Esophagus mucosa (tissue), 1 donor: ENCODE measurements around the gene TBX5. TPM values are rescaled to one million over a fixed set of nuclear protein-coding genes. Genes with fewer than 3 reads are reported as not detected.

Experiments used
- ATAC-seq: fragments of 200-7000 bp; cut with Tn5 transposase; one replicate; pipeline ENCODE4 v1.9.1; 2020
- total RNA-seq: library from RNA; stranded (reverse); gene quantifications from one replicate; pipeline ENCODE4 v1.2.4, GENCODE V29; 2023
- donor health status: DM: yes; HTN: yes; CAD: no.

The TBX5 gene
- total RNA-seq, 1 donor from 2014 or later = 0.48 TPM

DNA sequence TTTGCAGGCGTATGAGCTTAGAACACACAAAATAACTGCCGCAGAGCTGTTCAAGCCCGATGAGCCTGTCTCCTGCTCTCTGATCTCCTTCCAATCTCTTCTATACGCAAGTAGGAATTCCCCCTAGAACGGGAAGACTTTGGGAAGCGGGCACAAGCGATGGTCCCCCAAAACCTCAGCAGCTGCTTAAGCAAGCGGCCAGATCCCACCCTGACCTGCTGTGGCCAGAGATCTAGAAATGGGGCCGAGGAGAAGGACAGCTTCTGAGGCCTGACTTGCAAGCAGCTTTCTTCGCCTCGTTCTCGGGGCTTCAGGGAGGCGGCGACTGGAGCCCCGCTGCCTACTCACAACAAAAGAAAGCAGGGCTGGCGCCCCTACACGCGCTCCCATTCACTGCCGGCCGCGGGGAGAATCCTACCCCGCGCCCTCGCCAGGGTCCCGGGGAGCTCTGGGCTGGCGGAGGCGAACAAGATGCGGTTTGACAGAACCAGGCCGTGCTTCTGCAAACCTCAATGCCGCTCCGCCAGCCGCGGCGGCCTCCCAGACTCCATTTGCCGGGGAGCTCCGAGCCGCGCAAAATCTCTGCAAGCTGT is 922 bp downstream of the TBX5 start:
- ATAC-seq = no peak

DNA sequence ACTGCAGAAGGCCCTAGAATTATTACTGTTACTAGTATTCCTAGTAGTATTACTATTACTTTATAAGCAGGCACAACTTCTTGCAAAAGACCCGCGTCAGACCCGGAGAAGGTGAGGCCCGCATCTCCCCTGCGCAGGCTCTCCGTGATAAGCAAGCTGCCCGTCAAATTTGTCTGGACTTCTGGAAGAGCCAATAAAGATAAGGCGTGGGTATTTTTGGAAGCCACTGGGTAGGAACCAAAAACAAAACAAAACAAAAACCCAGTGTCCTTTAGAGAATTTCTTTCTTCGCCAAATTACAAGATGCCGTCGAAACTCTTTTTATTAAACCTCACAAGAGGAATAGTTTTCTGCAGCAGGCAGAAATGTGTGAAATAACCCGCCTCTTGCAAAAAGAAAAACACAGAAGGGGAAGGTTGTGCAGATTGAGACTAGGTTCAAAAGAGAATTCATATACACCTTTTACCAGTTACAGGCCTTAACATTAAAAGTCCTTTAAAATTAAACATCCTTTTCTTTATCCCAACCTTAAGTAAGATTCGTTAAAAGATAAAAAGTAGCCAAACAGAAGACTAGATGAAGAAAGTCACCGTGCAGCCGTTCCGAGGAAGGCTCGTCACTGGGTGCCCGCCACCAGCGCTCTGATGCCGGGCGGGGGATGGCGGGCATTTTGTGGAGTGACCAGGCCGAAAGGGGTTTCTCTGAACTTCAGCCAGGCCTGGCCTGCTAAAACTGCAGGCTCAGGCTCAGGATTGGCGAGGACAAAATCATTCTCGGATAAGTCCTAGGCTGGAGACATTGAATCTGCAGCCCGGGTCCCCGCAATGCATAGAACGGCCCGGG is 1.6 kb downstream of the TBX5 start:
- no peak for ATAC-seq

DNA sequence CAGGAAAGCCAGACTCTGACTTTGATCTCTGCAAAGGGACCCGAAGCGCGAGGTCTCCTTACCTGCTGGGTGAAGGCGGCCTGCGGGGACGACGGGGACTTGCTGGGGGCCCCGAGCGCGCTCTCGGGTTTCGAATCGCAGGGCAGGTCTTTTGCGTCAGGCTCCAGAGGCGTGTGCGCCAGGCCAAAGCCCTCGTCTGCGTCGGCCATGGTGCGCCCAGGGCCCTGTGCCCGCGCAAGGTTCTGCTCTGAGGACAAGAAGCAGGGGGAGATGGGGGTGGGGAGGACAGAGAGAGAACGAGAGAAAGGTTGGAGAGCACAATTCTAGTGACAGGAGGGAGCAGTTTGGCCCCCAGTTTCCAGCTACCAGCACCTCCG is 2.3 kb downstream of the TBX5 start:
- ATAC-seq = no peak

DNA sequence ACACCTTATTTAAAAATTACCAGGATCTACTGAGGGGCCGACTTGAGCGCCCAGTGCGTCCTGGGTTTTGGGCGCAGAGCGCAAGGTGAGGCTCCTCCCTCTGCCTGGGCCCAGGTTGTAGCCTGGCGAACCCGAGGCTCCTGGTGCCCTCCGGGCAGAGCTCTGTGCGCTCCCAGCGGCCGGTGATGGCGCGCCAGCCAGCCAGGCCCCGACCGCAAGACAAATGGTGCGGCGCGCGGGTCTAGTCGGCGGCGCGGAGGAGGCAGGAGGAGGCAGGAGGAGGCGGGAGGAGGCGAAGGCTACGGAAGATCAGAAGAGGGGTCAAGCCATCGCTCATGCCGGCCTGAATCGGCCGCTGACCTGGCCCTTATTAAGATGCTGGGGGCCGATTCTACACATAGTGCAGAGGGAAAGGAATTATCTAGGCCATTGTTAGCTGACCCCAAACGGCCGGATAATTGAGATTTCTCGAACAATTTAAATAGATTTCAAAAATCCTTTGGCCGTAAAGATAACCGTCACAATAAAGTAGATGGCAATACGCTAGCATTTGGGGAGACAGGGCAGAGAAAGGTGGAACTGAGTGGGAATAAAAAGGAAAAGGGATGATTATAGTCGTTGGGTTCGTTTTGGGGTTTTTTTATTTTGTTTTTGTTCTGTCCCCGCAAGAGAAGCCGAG is 2.8 kb downstream of the TBX5 start:
- ATAC-seq = no peak

DNA sequence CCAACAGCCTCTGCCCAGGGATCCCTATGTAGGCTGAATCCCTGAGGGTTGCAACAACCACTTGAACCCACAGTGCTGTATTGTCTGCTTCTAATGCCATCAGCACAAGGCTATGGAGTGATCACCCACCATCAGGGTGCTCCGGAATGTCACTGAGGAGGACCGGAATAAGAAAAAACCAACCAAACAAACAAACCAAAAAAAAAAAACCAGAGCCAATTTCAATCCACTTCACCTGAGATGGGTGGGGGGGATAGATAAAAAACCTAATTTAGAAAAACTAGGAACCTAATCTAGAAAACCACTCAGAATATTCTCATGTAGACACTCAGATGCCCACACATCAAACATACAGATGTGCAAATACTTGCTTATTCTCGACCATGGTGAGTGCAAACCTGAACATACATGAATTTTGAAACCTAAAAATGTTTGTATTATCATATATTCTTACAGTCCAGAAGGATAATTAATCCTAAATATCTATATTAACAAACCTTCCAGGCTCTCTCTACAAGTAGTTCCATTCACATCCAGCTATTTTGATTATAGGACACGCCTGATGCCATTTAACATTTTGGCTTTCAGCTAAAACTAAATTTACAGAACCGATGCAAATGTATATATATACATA is 3.7 kb downstream of the TBX5 start:
- no peak for ATAC-seq

DNA sequence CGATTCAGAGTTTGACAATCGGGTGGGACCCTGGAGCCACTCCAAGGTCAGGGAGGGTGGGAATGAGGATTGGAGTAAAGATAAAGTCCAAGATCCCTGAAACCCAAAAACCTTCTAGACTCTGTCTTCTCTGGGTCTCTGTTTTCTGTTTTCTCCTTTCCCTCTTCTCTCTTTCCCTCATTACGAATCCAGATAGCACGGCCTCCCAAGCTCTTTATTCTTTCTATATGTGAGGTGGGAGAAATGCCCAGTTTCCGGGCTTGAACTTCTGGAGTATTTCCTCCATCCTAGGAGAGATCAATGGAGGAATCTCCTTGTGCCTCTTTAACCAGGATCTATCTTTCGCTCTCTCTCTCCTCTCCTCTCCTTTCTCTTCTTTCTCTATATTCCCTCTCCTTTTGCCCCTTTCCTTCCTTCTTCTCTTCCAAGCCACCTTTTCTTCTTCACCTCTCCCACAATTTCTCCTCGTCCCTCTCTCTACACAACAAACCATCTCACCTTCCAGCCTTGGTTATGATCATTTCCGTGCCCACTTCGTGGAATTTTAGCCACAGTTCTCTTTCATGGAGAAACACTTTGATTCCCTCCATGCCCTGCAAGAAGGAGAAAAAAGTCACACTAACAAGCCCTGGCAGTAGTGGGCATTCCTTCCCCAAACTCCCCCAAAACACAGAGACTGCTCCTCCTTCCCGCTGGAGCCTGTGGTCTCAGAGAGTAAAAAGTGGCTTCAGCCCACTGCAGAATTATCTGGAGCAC is 4.4 kb downstream of the TBX5 start:
- no peak for ATAC-seq

DNA sequence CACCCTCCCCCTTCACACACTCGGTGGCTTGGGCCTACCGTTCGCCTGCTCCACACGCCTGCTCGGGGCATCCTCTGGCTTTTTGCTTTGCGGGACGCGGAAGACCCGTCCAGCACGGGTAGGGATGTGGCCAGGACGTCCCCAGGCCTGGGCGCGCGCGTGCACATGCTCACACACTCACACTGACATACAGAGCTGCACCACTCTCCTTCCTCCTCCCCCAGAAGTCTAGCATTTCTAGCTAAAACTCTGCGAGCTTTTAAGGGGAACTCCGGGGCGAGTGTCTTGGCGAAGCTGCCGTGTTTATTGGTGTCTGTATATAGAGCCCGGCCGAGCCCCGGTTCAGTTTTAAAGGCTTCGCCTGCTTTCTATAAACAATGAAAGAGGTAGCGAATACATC is 5.0 kb downstream of the TBX5 start:
- ATAC-seq = no peak

DNA sequence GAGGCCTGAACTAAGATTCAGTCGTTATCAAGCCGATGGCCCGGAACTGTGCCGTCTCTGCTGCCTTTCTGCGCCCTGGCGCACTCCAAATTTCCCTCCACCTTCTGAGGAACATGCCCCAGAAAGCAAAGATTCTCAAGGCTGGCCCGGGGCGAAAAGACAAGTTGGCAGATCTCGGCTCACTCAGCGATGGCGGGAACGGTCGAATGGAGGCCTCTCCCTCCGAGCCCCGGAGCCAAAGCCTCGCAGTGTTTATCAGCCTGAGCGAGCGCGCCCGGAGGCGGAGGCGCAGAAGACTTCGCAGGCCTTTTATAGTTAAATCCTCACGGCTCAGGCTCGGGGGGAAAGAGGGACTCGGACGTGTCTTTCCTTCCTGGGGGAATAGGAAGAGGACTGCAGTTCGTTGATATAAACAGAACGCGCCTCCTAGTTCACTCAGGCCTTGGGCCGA is 5.6 kb downstream of the TBX5 start:
- no peak for ATAC-seq

DNA sequence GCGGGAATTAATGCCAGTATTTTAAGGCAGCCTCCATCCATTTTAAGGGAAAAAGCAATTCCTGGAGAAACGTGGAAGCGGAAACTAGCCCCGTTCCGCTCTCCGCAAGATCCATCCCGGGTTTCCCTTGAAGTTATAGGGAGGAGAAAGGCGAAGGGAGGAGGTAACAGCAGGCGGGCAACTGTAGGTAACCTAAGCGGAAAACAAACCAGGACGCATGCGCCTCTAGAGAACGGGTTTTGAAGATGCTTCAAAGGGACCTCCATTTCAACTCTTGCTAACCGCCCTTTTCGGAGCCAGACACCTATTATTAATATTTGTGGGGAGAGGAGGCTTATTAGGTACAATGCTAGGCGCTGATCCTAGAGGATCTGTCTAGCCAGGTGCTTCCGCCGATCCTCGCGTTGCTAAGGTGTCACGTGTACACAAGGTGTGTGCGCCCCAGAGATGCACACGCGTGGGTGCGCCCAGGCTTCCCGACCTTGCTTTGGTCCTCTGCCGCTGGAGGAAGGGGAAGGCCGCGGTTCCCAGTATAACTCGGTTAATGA is 6.2 kb downstream of the TBX5 start:
- no peak for ATAC-seq

DNA sequence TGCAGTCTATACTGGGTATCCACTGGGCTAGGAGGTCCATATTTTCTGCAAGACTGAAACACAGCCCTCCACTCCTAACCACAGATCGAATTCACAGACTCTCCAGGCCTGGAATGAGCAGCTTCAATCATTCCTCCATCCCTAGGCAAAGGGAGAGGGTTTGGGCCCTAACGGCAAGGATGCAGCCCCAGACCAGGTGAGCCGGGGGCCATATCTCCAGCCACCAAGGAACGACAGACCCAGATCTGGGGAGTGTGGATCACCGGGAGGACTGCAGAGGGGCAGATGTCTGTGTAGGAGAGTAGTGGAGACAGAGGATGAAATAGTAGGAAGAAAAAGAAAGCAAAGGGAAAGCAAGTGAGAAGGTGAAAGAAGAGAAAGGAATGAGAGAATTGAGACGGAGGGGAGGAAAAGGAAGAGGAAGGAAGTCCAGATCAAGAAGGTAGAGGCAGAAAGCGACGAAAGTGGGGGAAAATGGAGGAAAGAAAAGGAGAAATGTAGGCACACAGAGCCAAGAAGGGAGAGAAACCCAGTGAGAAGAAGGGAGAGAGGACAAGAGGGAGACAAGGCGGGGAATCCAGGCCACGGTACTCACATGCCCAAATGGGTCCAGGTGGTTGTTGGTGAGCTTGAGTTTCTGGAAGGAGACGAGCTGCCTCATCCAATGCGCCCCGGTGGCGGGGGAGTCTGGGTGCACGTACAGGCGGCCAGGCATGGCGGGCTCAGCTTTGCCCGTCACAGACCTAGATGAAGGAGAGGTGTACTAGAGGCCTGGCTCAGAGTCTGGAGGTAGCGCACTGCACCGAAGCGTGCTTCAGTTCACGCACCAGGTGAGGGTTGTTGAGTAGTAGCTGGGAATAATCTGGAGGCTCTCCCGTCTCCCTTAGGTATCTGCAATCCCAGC is 7.7 kb downstream of the TBX5 start:
- no peak for ATAC-seq

DNA sequence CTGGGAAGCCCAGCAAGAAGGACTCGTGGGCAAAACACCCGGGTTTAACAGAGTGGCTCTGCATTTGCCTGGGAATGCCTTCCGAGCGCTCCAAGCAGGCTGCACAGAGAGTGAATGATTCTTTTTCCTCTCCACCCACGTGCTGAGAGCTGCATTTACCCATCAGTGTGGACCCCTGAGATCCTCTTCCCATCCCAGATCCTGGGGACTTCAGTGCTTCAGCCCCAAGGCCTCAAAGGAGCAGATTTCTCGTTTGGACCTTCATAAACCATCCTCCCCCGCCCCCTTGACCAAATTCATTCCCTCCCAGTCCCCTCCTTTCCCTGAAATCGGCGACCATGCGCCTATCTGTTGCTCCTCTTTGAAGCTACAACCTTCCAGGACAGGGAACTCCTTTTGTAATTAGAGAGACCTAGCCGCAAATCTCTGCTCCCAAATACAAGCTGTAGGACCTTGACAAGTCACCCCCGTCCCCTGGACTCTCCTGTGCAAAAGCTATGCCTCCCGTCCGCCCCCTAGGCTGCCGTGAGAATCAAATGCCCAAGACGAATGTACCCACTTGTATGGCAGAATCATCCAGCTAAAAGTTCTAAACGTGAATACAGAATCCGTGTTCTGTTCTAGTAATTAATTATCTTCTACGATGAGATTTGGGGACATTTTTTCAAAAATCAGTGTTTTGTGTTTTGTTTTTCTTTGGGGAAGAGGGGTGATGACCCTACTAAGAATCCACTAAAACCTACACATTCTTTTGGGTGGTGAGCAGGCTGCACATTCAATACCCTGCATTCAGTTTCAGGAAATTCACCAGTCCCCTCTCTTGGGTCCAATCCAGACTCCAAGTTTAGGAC is 8.8 kb downstream of the TBX5 start:
- no peak for ATAC-seq

DNA sequence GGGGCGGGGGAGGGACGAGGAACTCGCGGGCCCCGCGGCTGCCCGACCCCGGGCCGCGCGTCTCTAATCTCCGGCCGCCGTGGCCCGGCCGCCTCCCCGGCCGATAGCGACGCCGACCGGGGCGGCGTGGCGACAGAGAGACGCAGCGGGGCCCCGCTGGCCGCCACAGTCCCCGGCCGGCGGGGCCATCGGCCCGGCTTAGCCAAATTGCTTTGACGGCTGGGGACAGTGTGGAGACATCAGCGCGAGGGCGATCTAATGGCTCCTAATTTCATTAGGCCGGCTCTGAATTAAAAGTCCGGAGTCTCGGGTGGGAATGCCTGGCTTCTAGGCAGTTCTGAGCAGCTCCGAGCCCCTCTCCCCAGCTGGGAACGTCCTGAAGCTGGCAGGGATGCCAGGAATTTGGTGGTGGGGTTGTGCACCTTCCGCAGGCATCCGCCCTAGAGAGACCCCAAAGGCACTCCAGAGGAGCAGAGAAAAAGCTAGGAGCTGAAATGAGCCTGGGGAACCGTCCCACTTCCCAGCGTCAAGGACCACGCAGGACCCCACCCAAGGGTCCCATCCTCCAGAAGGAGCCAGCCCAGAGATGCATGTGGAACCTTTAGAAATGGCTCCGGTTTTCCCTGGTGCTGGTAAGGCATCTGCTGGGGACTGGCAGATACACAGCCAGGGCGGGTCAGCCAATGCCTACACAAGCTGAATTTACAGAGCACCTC is 9.6 kb downstream of the TBX5 start:
- ATAC-seq = no peak

DNA sequence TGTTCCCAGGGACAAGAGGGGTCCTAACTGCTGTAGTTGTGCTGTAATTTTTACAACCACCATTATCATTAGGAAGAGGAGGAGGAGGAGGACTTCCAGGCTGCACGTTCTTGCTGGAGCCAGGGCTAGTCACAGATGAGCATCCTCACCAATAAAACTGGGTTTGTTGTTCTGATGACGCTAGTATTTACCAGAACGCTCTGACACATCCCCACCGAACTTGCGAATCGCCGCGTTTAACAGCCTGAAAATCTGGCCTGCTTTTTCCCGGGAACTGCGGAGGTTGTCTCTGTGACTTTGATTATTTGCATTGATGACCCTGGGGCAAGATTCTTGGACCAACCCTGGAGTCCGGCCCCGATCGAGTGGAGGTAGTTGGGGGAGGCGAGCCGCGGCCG is 10.2 kb downstream of the TBX5 start:
- no peak for ATAC-seq

DNA sequence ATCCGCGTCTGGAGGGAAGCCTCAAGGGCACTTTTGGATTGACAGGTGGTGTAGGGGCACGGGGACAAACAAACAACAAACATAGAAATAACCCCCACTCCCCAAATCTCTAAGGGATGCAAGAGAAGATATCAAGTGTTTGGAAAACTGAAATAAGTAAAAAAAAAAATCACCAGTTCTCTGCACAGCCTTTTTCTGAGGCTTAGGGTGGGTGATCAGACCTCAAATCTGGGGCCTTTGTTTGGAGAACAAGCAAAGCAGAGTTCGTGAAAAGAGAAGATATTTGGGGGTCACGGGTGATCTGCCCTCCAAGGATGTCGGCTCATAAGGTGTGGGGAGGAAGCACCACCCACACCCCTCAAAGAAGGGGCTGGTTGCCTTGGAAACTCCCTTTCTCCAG is 10.7 kb downstream of the TBX5 start:
- ATAC-seq = no peak

DNA sequence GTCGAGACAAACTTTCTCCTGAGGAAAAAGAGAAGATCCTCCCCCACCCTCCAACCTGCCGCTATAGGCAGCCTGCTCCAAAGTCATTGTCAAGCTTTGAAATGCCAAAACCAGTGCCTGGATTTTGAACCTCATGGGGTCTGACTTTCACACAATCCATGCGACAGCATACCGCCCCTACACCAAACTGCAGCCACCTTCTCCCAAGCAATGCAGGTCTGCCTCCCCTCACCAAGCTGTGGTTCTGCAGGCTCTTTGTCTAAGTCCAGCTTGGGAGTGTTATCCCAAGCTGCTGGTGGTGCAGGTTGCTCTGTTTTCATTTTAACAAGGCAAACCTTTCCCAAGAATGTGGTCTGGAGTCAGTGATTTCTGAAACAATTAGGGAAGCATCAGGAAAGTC is 12.4 kb downstream of the TBX5 start:
- no peak for ATAC-seq

DNA sequence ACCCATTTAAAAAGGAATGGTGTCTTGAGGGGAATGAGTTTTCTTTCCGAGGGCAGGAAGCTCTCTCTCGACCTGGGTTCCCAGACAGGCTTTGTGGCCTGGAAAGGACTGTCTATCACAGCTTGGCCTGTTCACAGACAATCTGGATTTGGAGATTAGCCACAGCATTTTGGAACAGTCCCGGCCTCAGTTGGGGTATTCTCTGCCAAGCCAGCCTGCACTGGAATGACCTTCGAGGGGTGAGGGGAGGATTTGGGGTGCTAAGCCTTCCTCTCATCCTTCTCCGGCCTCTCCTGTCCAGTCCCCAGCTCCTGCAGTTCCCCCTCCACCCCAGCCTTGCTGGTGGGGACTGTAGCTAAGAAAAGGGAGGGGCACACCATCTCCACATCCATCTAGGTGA is 13.0 kb downstream of the TBX5 start:
- no peak for ATAC-seq

DNA sequence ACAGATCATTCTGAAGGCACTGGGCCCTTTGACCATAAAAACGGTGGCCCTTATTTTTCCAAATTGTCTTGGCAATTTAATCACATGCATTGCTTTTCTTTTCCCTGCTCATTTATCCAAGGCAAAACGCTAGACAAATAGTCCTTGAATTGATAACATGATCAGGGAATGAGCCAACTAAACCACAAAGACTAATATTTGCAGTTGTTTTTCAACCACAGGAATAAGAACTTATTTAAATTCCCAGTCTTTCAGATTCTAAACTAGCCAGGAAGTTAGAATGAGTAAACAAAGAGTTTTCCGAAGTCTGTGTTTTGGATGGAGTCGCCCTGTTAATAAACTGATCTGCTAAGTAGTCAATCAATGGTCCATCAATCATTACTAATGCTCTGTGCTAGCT is 14.9 kb downstream of the TBX5 start:
- no peak for ATAC-seq

DNA sequence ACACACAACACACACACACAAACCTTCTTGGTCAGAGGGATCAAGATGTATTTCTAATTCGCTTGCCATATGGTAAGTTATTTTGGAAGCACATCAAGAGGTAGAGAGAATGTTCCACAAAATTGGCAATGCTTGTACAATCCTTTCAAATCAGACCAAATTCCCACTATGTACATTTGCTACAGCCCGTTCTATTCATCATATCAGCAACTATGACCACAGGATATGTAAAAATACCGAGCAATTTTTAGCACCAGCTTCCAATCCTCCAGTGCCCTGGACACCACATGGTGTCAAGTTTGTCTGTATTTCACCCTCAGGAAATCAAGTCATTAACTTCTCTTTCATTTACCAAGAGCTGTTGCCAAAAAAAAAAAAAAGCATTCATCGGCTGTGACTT is 21.2 kb downstream of the TBX5 start:
- ATAC-seq = no peak

DNA sequence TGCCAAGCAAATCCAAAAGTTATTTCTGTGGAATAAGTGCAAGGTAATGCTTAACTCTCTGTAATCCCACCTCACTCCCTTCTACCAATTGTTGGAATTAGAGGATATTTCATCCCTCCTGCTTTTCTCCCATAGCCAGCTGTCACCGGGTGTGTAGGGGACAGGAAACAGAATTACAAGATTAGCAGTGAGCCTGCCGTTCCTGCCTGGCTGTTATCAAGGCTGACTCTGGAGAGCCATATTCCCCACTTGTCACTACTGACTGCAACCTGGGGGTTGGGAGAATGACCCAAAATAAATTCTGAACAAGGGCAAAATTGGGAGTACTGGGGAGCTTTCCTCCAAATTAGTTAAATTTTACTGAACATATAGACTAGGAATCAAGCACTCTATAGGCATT is 24.8 kb downstream of the TBX5 start:
- ATAC-seq = no peak

DNA sequence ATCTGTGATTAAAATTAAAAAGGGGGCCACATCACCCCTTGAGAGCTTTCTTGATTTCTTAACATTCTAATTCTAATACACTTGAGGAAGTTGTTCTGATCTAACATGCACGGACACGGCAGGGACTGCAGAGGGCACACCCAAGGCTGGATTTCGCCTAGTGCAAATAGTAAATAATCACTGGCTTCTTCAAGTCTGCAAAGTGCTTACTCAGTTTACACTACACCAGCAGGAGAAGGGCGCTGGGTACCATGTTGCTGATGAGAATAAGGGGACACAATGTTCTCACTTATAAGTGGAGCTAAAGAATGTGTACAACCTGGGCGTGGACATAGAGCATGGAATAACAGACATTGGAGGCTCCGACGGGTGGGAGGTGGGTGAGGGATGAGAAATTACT is 34.2 kb downstream of the TBX5 start:
- no peak for ATAC-seq
